RWPE1 (cell line): ENCODE results near the gene APBA2.

Source experiments
- CTCF ChIA-PET: fragments of 350-600 bp; sonication (Branson Sonifier 250); formaldehyde crosslinking; extraction: SDS; loops from one replicate; lab custom pipeline; 2021; lab: Yijun Ruan, JAX
- POLR2A ChIA-PET: fragments of 400-600 bp; formaldehyde crosslinking; extraction: SDS; loops from one replicate; lab custom pipeline; 2020; ENCODE audit warnings: antibody characterized with exemption; ENCODE audit not compliant: low non-redundant PET; lab: Yijun Ruan, JAX
- DNase-seq: peaks from one replicate; pipeline ENCODE4 v3.0.0; 2012; ENCODE audit warnings: low spot score
- H3K27ac ChIP-seq: fragments of 450-650 bp; 2 replicates; pipeline ENCODE4 v1.5.1; 2017
- TF ChIP-seq, protein P1 (sequence below): fragments of 450-650 bp; conservative IDR thresholded peaks from 2 replicates; pipeline ENCODE4 v1.5.1; 2017; ENCODE audit warnings: low read depth, mild to moderate bottlenecking

The APBA2 gene

GRCh38 chr15:29092376-29093064 lies 206.7 kb downstream of the APBA2 start:
- POLR2A ChIA-PET, result no interaction called here
- no peak overlapping the region for H3K27ac ChIP-seq
- no peak for DNase-seq
- CTCF ChIA-PET, result interaction anchor here (2.0 kb wide), 1 partner anchor 10 kb away, joined by 7 read pairs; no protein-coding TSS in a partner anchor
- TF ChIP-seq, protein P1, sequence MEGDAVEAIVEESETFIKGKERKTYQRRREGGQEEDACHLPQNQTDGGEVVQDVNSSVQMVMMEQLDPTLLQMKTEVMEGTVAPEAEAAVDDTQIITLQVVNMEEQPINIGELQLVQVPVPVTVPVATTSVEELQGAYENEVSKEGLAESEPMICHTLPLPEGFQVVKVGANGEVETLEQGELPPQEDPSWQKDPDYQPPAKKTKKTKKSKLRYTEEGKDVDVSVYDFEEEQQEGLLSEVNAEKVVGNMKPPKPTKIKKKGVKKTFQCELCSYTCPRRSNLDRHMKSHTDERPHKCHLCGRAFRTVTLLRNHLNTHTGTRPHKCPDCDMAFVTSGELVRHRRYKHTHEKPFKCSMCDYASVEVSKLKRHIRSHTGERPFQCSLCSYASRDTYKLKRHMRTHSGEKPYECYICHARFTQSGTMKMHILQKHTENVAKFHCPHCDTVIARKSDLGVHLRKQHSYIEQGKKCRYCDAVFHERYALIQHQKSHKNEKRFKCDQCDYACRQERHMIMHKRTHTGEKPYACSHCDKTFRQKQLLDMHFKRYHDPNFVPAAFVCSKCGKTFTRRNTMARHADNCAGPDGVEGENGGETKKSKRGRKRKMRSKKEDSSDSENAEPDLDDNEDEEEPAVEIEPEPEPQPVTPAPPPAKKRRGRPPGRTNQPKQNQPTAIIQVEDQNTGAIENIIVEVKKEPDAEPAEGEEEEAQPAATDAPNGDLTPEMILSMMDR, result no peak

GRCh38 chr15:29093065-29093435 lies 207.3 kb downstream of the APBA2 start:
- TF ChIP-seq, protein P1, result no peak
- ChIA-PET CTCF (interaction anchor here (2.0 kb wide), 1 partner anchor 9 kb away, joined by 7 read pairs; no protein-coding TSS in a partner anchor), POLR2A (no interaction called here)
- H3K27ac ChIP-seq, result no peak overlapping the region
- DNase-seq, result no peak

GRCh38 chr15:29093696-29094343 lies 208.0 kb downstream of the APBA2 start:
- POLR2A ChIA-PET, result interaction anchor here (0.5 kb wide), 1 partner anchor 8 kb away, joined by 5 read pairs; no protein-coding TSS in a partner anchor

GRCh38 chr15:29094711-29095110 lies 208.9 kb downstream of the APBA2 start:
- ChIA-PET POLR2A (no interaction called here), CTCF (interaction anchor here (1.3 to 2.0 kb wide), 2 partner anchors 7 to 9 kb away, joined by 4 to 7 read pairs; no protein-coding TSS in a partner anchor)
- TF ChIP-seq, protein P1, result no peak
- DNase-seq, result no peak
- H3K27ac ChIP-seq, result no peak overlapping the region

More at GRCh38 chr15:29093696-29094343, 208.0 kb downstream of the APBA2 start:
- TF ChIP-seq, protein P1, result no peak
- no peak overlapping the region for H3K27ac ChIP-seq
- CTCF ChIA-PET, result interaction anchor here (0.6 to 2.0 kb wide), 3 partner anchors 8 to 10 kb away, joined by 3 to 7 read pairs (median 4); no protein-coding TSS in a partner anchor
- DNase-seq, result no peak

- TF ChIP-seq, protein P1, result no peak
- ChIA-PET POLR2A (no interaction called here), CTCF (interaction anchor here (0.7 kb wide), 1 partner anchor 175 kb away, joined by 3 read pairs; no protein-coding TSS in a partner anchor)
- no peak for DNase-seq
- H3K27ac ChIP-seq, result no peak overlapping the region
Observed at GRCh38 chr15:29095746-29096145, 210.0 kb downstream of the APBA2 start.

DNA sequence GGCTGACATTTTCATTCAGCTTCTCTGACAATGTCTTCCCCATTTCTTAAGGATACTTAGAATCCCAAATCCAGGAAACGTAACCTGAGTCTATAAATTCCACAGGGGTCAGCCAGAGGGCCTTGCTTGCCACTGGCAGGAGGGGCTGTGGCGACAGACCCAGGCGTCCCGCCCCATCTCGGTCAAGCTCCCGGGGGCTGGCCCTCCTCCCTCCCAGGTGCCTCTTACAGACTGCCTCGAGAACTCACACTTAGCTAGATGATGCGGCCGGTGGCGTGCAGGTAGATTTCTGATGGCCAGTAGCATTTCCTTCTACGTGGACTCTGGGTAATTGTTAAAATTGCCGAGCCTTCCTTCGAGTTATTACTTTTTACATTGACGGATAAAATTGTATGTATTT lies 211.4 kb downstream of the APBA2 start:
- POLR2A ChIA-PET, result no interaction called here
- no peak overlapping the region for H3K27ac ChIP-seq
- DNase-seq, result no peak
- TF ChIP-seq, protein P1, result no peak
- CTCF ChIA-PET, result no interaction called here
